HG03520 (cell line): Measurements from ENCODE around the gene INTS15.
"Not testable (repeated sequence)": the region's sequence is repeated elsewhere in the genome, so short reads cannot be mapped to it uniquely, and the experiment has no call there.

Source experiments
- ATAC-seq: cut with Tn5 transposase; IDR thresholded peaks from one replicate; pipeline ENCODE4 v1.9.1; 2021; ENCODE audit warnings: mild to moderate bottlenecking, moderate library complexity; ENCODE audit not compliant: unreplicated experiment

INTS15 gene

GRCh38 chr7:6576867-6577368, 12.9 kb upstream of the INTS15 start:
- not testable (repeated sequence) for ATAC-seq

GRCh38 chr7:6577369-6578113, 12.3 kb upstream of the INTS15 start, which contains the start of gene ZDHHC4:
ZDHHC4 (plus strand) TSS chr7:6577454; CDS start chr7:6580562, 3,108 bp downstream.
- peak; percentile 98 for ATAC-seq

- no peak for ATAC-seq
Measured at GRCh38 chr7:6578114-6579084, 11.4 kb upstream of the INTS15 start.

GRCh38 chr7:6579446-6579845, 10.4 kb upstream of the INTS15 start:
- no peak for ATAC-seq

- not testable (repeated sequence) for ATAC-seq
Measured at GRCh38 chr7:6585746-6586432, 3.9 kb upstream of the INTS15 start.

- ATAC-seq = no peak
Measured at GRCh38 chr7:6588566-6588965, 1.3 kb upstream of the INTS15 start.

GRCh38 chr7:6589151-6589828, 531 bp upstream of the INTS15 start:
- ATAC-seq = no peak

- no peak for ATAC-seq
Measured at GRCh38 chr7:6590645-6591110, 857 bp downstream of the INTS15 start.

- ATAC-seq = no peak
Measured at GRCh38 chr7:6600093-6600492, 10.3 kb downstream of the INTS15 start.

GRCh38 chr7:6604458-6604857, 14.6 kb downstream of the INTS15 start:
- no peak for ATAC-seq

GRCh38 chr7:6606866-6607583, 17.2 kb downstream of the INTS15 start:
- no peak for ATAC-seq

- no peak for ATAC-seq
Measured at GRCh38 chr7:6607651-6608051, 17.8 kb downstream of the INTS15 start.

- no peak for ATAC-seq
Measured at GRCh38 chr7:6608081-6608480, 18.3 kb downstream of the INTS15 start.

- no peak for ATAC-seq
Measured at GRCh38 chr7:6608794-6609193, 19.0 kb downstream of the INTS15 start.

GRCh38 chr7:6612819-6613218, 23.0 kb downstream of the INTS15 start:
- ATAC-seq = no peak

GRCh38 chr7:6613706-6614105, 23.9 kb downstream of the INTS15 start:
- no peak for ATAC-seq

- ATAC-seq = no peak
Measured at GRCh38 chr7:6614953-6615722, 25.3 kb downstream of the INTS15 start, which contains the start of gene ZNF853. ZNF853 (plus strand) TSS chr7:6615610; CDS start chr7:6616175, 565 bp downstream.

- no peak for ATAC-seq
Measured at GRCh38 chr7:6615723-6616555, 26.1 kb downstream of the INTS15 start.
